Motor neuron (in vitro differentiated cells): ENCODE results near the gene CERT1. TPM values are rescaled to one million over a fixed set of nuclear protein-coding genes. Genes with fewer than 3 reads are reported as not detected.
"Not testable (repeated sequence)": the region's sequence is repeated elsewhere in the genome, so short reads cannot be mapped to it uniquely, and the experiment has no call there.

Source experiments
- ATAC-seq, 8 experiments: fragments of 200-7000 bp; cut with Tn5 transposase; replicated peaks in 6 of 8; 2 replicates each; pipeline ENCODE4 v1.8.0; 2021; ENCODE audit warnings: mild to moderate bottlenecking in 8 of 8, moderate library complexity in 8 of 8
- H3K27ac ChIP-seq, 2 donors: fragments of 250-450 bp; sonication (Bioruptor Pico); 2 replicates each; pipeline ENCODE4 v1.9.0; 2021; ENCODE audit warnings: antibody characterized with exemption in 2 of 2, mild to moderate bottlenecking in 2 of 2, moderate library complexity in 1 of 2
- H3K4me1 ChIP-seq, 2 donors: fragments of 250-450 bp; sonication (Bioruptor Pico); replicated peaks in 1 of 2; 2 replicates each; pipeline ENCODE4 v1.6.1; 2021; ENCODE audit warnings: antibody characterized with exemption in 2 of 2, mild to moderate bottlenecking in 2 of 2, moderate library complexity in 1 of 2
- H3K4me3 ChIP-seq, 5 donors: fragments of 250-450 bp; sonication (Bioruptor Pico); 2 replicates each; pipeline ENCODE4 v1.9.0; 2021; ENCODE audit warnings: antibody characterized with exemption in 5 of 5, mild to moderate bottlenecking in 5 of 5, moderate library complexity in 4 of 5
- WGBS, 10 experiments: fragments of 450-650 bp; shearing (Covaris generic); methylation state at CpG; one replicate each; pipeline ENCODE4 v1.0.0; 2022; 5-methylcytosine and 5-hydroxymethylcytosine counted together
- in situ Hi-C, 9 experiments: fragments of 400-800 bp; cut with MboI; loops; one replicate each; pipeline ENCODE4 v1.15.0; 2021; ENCODE audit warnings: low sequenced_read_pairs in 9 of 9, low pct_unique_long_range_greater_than_20kb in 2 of 9; ENCODE audit not compliant: unreplicated experiment in 9 of 9
- total RNA-seq, 8 experiments: library from RNA; unstranded; fragments of 300-600 nt; gene quantifications; 2 replicates each; pipeline versions ENCODE4 v1.2.3 to v1.2.4, GENCODE V29; 2022

The CERT1 gene
- total RNA-seq, 8 experiments from 2014 or later = 15.4 to 28.0 (median 22.4) TPM

GRCh38 chr5:75348241-75348640, 163.2 kb downstream of the CERT1 start:
- in situ Hi-C loops = loop anchor here in 1 of 9 experiments (25.0 kb wide), 1 partner anchor 586 kb away; the partner anchor contains the start of genes GFM2 and NSA2
- no peak overlapping the region for H3K4me3 ChIP-seq
- H3K4me1 ChIP-seq = no peaks in the 10 kb centered on the region
- ATAC-seq = no peak
- H3K27ac ChIP-seq = no peak overlapping the region
- 27 to 100% (median 94%) methylated on average over 2 to 3 of the region's 3 CpGs; no CpG with 5 or more reads in 1 of the 10 experiments for WGBS, 10 experiments

DNA sequence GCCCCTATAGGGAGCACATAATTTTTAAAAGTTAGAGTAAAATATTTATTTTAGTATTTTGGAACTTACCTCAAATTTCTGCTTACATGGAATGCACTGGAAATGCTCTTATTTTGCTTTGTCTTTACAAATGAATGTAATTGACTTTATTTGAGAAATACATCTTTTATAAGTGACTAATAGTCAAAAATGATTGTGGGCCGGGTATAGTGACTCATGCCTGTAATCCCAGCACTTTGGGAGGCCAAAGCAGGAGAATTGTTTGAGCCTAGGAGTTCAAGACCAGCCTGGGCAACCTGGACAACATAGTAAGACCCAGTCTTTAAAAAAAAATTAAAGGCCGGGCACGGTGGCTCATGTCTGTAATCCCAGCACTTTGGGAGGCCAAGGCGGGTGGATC, 168.6 kb downstream of the CERT1 start:
- H3K27ac ChIP-seq = no peak overlapping the region
- in situ Hi-C loops = loop anchor here in 1 of 9 experiments (25.0 kb wide), 1 partner anchor 581 kb away; the partner anchor contains the start of genes GFM2 and NSA2
- no peak overlapping the region for H3K4me3 ChIP-seq
- no peak for ATAC-seq
- WGBS, 10 experiments = 80 to 100% (median 98%) methylated on average over 1 to 2 of the region's 4 CpGs; no CpG with 5 or more reads in 4 of the 10 experiments
- H3K4me1 ChIP-seq = peaks cover 4 to 32% of the 10 kb centered on the region in 2 donors

DNA sequence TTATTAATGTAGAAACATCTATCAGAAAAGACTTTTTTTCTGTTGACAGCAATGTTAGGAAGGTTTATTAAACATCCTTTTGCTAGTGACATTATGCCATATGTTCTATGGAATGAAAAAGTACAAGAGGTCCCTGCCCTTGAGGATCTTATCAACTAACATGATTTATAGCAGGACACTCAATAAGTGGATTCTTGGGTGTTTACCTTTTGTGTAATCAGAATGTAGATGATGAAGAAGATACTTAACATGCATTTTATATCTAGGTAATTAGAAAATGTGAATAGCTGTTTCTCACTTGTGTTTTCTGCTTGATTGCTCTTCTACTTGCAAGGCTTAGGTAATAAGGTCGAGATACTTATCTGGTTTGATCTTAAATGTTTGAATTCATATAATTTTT, 169.5 kb downstream of the CERT1 start:
- WGBS, 10 experiments = 50 to 100% (median 95%) methylated on average over 1 of the region's 1 CpG; no CpG with 5 or more reads in 2 of the 10 experiments
- Histone ChIP-seq H3K4me1 (peaks cover 4 to 32% of the 10 kb centered on the region in 2 donors), H3K4me3 (no peak overlapping the region), H3K27ac (no peak overlapping the region)
- ATAC-seq = no peak
- in situ Hi-C loops = loop anchor here in 1 of 9 experiments (25.0 kb wide), 1 partner anchor 580 kb away; the partner anchor contains the start of genes GFM2 and NSA2

- WGBS, 10 experiments = 31 to 88% (median 65%) methylated on average over 1 to 3 of the region's 3 CpGs
- Histone ChIP-seq H3K27ac (no peak overlapping the region), H3K4me3 (peak overlapping the region in 1 of 5 donors; percentile 2), H3K4me1 (peaks cover 4 to 33% of the 10 kb centered on the region in 2 donors)
- in situ Hi-C loops = loop anchor here in 1 of 9 experiments (25.0 kb wide), 1 partner anchor 579 kb away; the partner anchor contains the start of genes GFM2 and NSA2
- ATAC-seq = no peak
Measured at GRCh38 chr5:75340714-75341478, 170.5 kb downstream of the CERT1 start.

DNA sequence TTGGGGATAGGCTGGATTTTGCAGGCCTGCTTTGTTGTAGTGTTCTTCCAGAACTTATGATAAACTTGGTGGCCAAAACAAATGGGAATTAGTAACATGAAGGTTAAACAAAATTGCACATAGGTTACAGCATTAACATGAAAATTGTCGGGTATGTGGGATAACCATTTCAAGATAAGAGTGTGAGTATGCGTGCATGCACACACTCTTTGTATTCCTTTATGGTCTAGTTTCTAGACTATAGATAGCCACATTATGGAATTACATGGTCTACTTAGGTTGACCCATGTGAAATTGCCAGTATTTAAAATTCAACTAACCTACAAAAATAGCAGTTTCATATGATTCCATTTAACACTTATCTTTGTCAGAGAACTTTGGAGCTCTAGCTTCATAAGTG, 173.0 kb downstream of the CERT1 start:
- Histone ChIP-seq H3K4me3 (peak overlapping the region; percentile 68 to 79 (median 77)), H3K4me1 (peaks cover 4 to 39% of the 10 kb centered on the region in 2 donors), H3K27ac (no peak overlapping the region)
- in situ Hi-C loops = loop anchor here in 2 of 9 experiments (10.0 to 25.0 kb wide), 2 partner anchors 54 to 576 kb away; partner anchors contain the start of genes GFM2 (in 1 of the 2) and NSA2 (in 1 of the 2)
- WGBS, 10 experiments = 0 to 38% (median 0%) methylated on average over 1 to 2 of the region's 2 CpGs; no CpG with 5 or more reads in 1 of the 10 experiments
- ATAC-seq = no peak

GRCh38 chr5:75337366-75338021, 173.9 kb downstream of the CERT1 start:
- H3K4me1 ChIP-seq = peaks cover 4 to 37% of the 10 kb centered on the region in 2 donors
- H3K4me3 ChIP-seq = peak overlapping the region; percentile 68 to 79 (median 77)
- H3K27ac ChIP-seq = peak overlapping the region; percentile 88 to 91
- in situ Hi-C loops = loop anchor here in 2 of 9 experiments (10.0 to 25.0 kb wide), 2 partner anchors 53 to 575 kb away; partner anchors contain the start of genes GFM2 (in 1 of the 2) and NSA2 (in 1 of the 2)
- peak in 3 of 8 experiments; percentile 1 to 3 (median 1) for ATAC-seq
- 0 to 2% (median 0%) methylated on average over 1 to 16 of the region's 50 CpGs; no CpG with 5 or more reads in 4 of the 10 experiments for WGBS, 10 experiments

- Histone ChIP-seq H3K4me1 (peaks cover 4 to 30% of the 10 kb centered on the region in 2 donors), H3K27ac (peak within 1 kb of the TSS; percentile 91 to 92), H3K4me3 (peak within 1 kb of the TSS; percentile 68 to 79 (median 77))
- ATAC-seq = peak; percentile 87 to 95 (median 94)
- 0 to 18% (median 0%) methylated on average over 2 to 22 of the region's 56 CpGs for WGBS, 10 experiments
- in situ Hi-C loops = loop anchor here in 2 of 9 experiments (10.0 to 25.0 kb wide), 2 partner anchors 52 to 574 kb away; partner anchors contain the start of genes GFM2 (in 1 of the 2) and NSA2 (in 1 of the 2)
Measured at GRCh38 chr5:75336615-75337336, 174.7 kb downstream of the CERT1 start, which contains the start of gene HMGCR. TSS of gene HMGCR (plus strand) at chr5:75337220. CDS start at chr5:75342606, 5,386 bp downstream.

DNA sequence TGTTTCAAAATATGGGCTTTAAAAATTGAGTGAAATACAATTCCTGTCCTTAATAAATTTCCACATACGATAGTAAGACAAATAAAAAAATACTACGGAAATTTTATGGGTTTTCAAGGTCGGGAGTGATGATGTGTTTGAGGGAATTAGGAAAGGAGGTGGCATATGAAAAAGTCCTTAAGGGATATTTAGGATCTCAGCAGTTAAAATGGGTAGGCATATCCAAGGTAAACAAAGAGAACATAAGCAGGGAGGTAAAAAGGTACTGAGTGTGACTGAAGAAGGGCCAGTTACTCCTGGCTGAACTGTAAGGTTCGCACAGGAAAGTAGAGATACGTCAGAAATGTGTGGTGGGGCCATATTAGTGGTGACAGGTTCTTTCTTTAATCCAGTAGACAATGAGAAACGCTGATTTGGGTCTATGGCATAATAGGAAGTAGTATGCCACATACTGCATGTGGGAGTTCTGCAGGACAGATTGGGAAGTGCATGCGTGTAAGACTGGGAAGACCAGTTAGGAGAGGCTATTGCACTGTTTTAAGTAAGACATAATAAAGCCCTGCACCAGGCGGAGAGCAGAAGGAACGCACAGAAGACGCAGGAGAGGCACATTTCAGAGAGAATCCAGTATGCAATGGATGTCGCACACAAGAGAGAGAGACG, 175.3 kb downstream of the CERT1 start:
- in situ Hi-C loops = loop anchor here in 2 of 9 experiments (10.0 to 25.0 kb wide), 2 partner anchors 51 to 574 kb away; partner anchors contain the start of genes GFM2 (in 1 of the 2) and NSA2 (in 1 of the 2)
- ATAC-seq = peak; percentile 23 to 65 (median 44)
- peak overlapping the region; percentile 86 to 92 for H3K27ac ChIP-seq
- peaks cover 4 to 23% of the 10 kb centered on the region in 2 donors for H3K4me1 ChIP-seq
- WGBS, 10 experiments = 9 to 33% (median 24%) methylated on average over 4 to 10 of the region's 12 CpGs
- peak overlapping the region; percentile 44 to 79 (median 47) for H3K4me3 ChIP-seq

GRCh38 chr5:75335486-75335885, 175.9 kb downstream of the CERT1 start:
- Histone ChIP-seq H3K4me1 (peaks cover 2 to 18% of the 10 kb centered on the region in 2 donors), H3K4me3 (no peak overlapping the region), H3K27ac (peak overlapping the region; percentile 86 to 92)
- no peak for ATAC-seq
- WGBS, 10 experiments = 50 to 100% (median 86%) methylated on average over 1 to 2 of the region's 2 CpGs
- in situ Hi-C loops = loop anchor here in 2 of 9 experiments (10.0 to 25.0 kb wide), 2 partner anchors 51 to 573 kb away; partner anchors contain the start of genes GFM2 (in 1 of the 2) and NSA2 (in 1 of the 2)

- H3K4me1 ChIP-seq, ATAC-seq, H3K27ac ChIP-seq, H3K4me3 ChIP-seq: not testable (repeated sequence)
- in situ Hi-C loops = loop anchor here in 2 of 9 experiments (10.0 to 25.0 kb wide), 2 partner anchors 50 to 572 kb away; partner anchors contain the start of genes GFM2 (in 1 of the 2) and NSA2 (in 1 of the 2)
- WGBS, 10 experiments = 60 to 100% (median 100%) methylated on average over 1 to 4 of the region's 10 CpGs; no CpG with 5 or more reads in 7 of the 10 experiments
Measured at GRCh38 chr5:75334413-75334812, 177.0 kb downstream of the CERT1 start.

DNA sequence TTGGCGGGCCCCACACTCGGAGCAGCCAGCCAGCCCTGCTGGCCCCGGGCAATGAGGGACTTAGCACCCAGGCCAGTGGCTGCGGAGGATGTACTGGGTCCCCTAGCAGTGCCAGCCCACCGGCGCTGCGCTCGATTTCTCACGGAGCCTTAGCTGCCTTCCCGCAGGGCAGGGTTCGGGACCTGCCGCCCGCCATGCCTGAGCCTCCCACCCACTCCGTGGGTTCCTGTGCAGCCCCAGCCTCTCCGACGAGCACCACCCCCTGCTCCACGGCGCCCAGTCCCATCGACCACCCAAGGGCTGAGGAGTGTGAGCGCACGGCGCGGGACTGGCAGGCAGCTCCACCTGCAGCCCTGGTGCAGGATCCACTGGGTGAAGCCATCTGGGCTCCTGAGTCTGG, 177.7 kb downstream of the CERT1 start:
- ATAC-seq, H3K4me1 ChIP-seq, H3K4me3 ChIP-seq, H3K27ac ChIP-seq: not testable (repeated sequence)
- no CpG with 5 or more reads among the region's 23 CpGs for WGBS, 10 experiments
- in situ Hi-C loops = loop anchor here in 2 of 9 experiments (10.0 to 25.0 kb wide), 2 partner anchors 49 to 571 kb away; partner anchors contain the start of genes GFM2 (in 1 of the 2) and NSA2 (in 1 of the 2)
